Measurements from ENCODE around the gene GTF2F2.
"Not testable (repeated sequence)": the region's sequence is repeated elsewhere in the genome, so short reads cannot be mapped to it uniquely, and the experiment has no call there.

The GTF2F2 gene

DNA sequence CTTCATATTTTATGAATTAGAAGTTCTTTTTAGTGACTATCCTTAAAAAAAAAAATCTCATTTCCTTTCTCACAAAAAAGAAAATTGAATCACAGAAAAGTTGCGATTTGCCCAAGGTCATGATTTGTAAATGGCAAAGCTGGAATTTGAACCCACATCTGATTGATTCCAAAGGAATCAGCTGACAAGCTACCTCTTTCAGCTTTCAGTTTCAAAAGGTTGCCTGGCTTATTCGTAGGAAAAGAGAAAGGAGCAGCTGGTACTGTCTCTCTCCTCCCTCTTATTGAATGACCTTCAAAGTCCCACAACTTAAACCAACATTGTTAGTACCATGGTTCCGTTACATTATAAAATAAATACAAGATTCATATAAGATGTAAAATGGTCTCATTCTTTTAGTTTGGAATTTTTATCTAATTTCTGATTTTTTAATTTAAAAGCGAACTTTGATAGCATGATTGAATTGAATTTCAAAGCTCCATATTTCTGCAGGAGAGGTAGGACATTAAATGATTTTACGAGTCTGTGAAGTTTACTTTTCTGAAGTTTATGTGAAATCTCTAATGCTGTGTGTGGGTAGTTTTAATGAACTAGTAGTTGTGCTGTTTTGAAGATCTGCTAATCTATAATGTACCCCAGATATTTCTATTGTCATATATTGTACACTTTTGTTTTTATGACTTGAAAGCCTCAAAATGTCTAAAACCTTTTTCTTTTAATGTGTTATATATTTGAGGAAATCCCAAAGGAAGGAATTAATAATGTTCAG lies 99.0 kb downstream of the GTF2F2 start:
- DNase-seq = no peak

GRCh38 chr13:45219938-45220375 lies 99.6 kb downstream of the GTF2F2 start:
- no peak for DNase-seq

DNA sequence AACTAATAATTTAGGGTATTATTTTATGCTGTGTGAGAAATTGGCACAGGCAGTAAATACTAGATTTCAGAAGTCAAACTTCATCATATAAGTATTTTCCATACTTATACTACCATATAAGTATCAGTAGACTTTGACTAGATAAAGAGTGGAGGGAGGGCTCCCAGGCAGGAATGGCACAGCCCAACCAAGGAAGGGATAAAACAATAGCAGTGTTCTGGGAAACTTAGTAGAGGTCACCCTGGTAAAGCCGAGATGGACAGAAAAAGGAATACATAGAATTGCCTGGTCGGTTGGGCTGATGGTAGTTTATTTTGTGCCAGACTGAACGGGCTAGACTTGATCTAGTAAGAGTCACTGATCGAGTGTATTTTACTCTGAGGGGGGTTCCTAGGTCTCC lies 100.1 kb downstream of the GTF2F2 start:
- DNase-seq = no peak

DNA sequence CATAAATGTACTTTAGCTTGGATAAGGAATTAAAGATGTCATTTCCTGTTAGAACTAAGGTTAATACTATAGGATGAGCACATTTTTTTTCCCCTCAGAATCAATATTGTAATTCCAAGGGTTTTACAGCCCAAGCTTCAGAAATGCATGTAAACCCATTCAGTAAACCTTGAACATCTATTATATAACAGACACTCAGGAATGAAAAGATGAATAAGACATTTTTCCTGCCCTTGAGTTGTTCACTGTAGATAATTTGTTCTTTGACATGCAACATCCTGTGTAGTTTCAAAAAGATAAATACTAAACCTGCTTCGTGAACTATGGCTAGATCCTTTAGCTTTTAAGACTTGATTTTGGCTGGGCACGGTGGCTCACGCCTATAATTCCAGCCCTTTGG lies 102.2 kb downstream of the GTF2F2 start:
- DNase-seq = no peak

DNA sequence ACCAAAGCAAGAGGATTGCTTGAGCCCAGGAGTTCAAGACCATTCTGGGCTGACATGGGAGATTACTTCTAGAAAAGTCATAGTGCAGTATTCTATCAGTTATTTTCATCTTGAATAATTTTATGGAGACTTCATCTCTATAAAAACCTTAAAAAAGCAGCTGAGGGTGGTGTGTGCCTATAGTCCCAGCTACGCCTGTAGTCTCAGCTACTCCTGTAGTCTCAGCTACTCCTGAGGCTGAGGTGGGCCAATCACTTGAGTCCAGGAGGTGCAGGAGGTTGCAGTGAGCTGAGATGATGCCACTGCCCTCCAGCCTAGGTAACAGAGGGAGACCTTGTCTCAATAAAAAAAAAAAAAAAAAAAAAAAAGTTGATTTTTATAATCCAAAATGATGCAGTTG lies 102.6 kb downstream of the GTF2F2 start:
- no peak for DNase-seq

- DNase-seq = no peak
These were observed 103.9 kb downstream of the GTF2F2 start for GRCh38 chr13:45224176-45224575.

- no peak for DNase-seq
These were observed 105.1 kb downstream of the GTF2F2 start for GRCh38 chr13:45225370-45225769.

GRCh38 chr13:45226024-45226423 lies 105.7 kb downstream of the GTF2F2 start:
- no peak for DNase-seq

DNA sequence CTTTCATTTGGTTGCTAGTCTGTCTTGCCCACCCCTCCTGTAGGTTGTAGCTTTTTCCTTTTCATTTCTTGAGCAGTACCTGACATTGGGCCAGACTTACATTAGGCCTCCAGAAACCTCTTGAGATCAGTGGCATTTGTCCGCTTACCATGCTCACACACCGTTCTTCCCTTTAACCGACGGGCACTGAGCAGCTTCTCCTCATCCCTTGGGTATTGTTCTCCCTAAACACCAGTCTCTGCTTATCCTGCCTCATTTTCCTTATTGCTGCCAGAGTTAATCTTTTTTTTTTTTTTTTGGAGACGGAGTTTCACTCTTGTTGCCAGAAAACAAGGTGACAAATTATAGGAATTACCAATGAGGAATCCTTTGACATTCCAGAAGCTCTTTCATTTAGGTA lies 107.7 kb downstream of the GTF2F2 start:
- DNase-seq = no peak

- no peak for DNase-seq
These were observed 108.9 kb downstream of the GTF2F2 start for GRCh38 chr13:45229172-45229571.

GRCh38 chr13:45231305-45231704 lies 111.0 kb downstream of the GTF2F2 start:
- no peak for DNase-seq

DNA sequence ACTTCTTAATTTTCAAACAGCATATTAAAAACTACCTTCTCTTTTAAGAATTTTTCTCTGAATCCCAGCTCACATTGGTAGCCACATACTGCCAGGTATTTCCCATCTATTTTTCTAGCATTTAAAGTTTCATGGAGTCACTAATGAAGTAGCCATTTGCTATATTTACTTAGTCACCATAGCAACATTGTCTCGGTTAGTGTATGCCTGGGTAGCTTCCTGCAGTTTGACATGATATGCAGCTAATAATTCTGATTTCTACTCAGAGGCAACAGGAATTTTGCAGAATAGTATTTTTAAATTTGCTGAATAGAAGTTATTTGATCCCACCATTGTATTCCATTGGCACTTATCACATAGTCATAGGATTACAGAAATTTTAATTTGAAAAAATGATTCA lies 111.4 kb downstream of the GTF2F2 start:
- no peak for DNase-seq

DNA sequence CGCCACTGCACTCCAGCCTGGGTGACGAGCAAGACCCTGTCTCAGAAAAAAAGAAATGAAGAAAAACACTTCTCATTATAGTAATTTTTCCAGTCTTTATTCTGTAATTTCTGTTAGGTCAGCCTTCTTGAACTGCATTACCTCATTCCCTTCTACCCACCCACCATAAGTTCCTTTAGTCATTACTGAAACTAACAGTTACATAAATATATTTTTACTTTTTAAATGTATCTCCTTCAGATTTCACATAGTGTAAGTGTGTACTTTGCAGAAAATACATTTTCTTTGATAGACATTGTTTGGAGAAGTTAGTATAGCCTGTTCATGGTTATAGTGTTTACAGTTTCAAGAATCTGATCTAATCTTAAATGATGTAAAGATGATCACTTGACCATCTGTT lies 112.3 kb downstream of the GTF2F2 start:
- DNase-seq = no peak

DNA sequence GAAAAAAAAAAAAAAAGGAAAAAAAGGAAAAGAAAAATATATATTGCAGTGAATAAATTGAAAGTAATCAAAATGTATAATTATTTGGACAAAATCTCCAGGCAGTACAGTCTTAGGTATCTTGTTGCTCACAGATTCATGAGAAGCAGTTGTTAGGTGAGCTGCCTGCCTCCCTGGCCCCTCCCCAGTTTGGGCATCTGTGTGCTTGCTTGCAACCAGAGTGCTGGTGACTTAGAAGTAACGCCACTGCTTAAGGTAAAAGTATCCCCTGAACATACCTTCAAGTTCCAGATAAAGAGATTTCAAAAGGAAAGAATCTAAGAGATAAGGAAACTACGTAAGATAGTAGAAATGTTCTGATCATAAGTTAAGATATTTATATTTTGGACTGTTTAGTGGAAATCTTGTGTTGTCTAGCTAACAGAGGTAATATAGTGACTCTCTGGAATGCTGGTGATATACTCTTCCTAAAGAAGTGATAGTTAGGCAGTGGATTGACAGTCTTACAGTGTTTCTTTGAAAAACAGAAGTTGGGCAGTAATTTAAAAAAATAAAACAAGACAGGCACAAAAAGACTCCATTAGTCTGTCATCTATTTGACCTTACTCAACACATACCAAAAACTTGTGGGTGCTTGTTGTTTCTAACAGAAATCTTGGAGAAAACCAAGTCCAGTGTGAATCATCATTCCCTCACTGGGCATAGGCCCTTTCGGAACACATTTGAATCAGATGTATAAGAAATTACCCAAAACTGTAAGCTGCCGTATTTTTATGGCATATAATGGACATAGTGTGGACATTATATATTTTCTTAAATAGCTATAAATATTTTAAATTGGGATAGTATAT lies 118.9 kb downstream of the GTF2F2 start:
- no peak for DNase-seq

GRCh38 chr13:45240143-45240542 lies 119.8 kb downstream of the GTF2F2 start:
- DNase-seq = no peak

DNA sequence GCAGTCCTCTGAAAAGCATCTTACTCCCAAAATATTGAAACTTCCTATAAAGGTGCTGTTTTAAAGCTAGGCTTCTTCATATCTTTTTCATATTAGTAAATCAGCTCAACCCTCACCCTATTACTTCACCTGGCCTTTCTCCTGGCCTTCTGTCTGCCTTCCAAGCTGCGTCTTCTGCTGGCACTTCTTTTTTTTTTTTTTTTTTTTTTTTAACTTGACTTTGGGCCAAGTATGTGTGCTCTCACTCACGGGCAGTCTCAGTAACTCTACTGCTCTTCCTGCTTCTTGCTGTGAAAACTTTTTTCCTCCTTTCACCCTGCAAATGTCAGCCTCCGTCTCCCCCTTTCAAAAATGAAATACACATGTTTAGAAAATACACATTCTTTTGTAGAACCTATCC lies 121.8 kb downstream of the GTF2F2 start:
- no peak for DNase-seq

- no peak for DNase-seq
These were observed 122.2 kb downstream of the GTF2F2 start for GRCh38 chr13:45242524-45242923.

DNA sequence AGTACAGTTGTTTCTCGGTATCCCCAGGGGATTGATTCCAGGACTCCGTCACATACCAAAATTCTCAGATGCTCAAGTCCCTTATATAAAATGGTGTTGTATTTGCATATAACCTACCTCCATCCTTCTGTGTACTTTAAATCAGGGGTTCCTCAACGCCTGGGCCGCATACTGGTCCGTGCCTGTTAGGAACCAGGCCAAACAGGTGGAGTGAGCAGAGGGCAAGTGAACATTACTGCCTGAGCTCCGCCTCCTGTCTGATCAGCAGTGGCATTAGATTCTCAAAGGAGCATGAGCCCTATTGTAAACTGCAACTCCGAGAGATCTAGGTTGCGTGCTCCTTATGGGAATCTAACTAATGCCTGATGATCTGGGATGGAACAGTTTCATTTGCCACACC lies 122.8 kb downstream of the GTF2F2 start:
- no peak for DNase-seq

GRCh38 chr13:45244736-45245135 lies 124.4 kb downstream of the GTF2F2 start:
- DNase-seq = not testable (repeated sequence)

DNA sequence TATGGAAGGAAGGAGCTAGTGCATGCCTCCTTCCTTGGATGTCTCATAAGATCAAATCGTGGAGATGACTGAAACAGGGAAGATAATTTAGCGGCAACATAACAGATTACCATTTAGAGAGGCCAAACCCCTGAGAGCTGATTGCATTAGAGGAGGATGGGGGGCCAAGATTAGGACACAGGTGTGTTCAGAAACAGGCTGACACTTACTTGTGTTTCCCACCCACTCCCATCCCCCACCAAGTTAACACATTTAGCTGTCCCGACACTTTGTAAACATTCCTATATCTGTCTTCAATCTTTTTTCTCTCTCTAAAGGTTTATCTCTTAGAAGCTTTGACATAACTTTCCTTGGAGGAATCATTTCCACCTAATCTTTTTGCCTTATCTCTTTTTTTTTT lies 129.4 kb downstream of the GTF2F2 start:
- no peak for DNase-seq

GRCh38 chr13:45254396-45254795 lies 134.1 kb downstream of the GTF2F2 start:
- DNase-seq = no peak

DNA sequence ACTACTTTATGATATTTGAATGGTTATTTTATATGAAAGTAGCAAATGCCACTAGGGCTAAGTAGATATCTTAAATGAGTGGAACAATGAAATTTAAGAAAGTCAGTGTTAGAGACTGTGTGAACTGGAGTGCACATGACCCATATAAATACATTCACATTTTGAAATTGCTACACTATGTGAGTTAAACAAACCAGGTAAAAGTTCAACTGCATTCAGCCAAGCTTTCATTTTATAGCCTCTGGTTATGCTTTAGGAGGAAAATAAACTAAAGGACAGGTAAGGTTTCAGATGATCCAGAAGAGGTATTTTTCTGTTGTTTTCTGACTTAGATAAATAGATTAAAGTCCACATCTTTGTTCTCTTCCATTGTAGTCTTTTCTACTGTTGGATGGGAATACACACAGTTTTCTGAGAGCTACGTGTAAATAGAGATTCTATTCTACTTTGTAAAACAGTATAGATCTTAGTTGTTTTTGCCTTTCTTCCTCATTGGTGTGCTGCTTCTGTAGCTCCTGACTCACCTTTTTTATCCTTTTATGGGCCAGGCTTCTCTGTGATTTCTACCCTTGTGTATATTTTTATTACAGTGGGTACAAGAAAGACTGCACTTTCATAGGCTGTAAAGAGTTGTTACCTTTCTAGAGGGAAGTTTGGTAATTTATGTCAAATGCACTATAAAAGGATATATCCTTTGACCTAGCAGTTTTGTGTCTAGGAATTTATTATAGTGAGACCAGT lies 135.1 kb downstream of the GTF2F2 start:
- no peak for DNase-seq

GRCh38 chr13:45256254-45256653 lies 135.9 kb downstream of the GTF2F2 start:
- no peak for DNase-seq

Measured in NCI-H187 treated with DMSO at 0.1 percent for 48 hours (cell line).